OCI-LY1 (cell line): ENCODE data around the gene BNIP3.

Experiments used
- EZH2 ChIP-seq: fragments of 200-600 bp; sonication (generic), shearing (Covaris generic); IDR thresholded peaks from 2 replicates; pipeline ENCODE4 v1.8.0; 2017; ENCODE audit warnings: borderline replicate concordance, mixed run types, mild to moderate bottlenecking, antibody characterized with exemption, low read length, moderate library complexity, mixed read lengths
- TF ChIP-seq, protein P1 (sequence below): fragments of 200-600 bp; sonication (generic), shearing (Covaris generic); IDR thresholded peaks from 2 replicates; pipeline ENCODE4 v1.5.1; 2017; ENCODE audit warnings: mild to moderate bottlenecking, antibody characterized with exemption, low read length, moderate library complexity, mixed read lengths

DNA sequence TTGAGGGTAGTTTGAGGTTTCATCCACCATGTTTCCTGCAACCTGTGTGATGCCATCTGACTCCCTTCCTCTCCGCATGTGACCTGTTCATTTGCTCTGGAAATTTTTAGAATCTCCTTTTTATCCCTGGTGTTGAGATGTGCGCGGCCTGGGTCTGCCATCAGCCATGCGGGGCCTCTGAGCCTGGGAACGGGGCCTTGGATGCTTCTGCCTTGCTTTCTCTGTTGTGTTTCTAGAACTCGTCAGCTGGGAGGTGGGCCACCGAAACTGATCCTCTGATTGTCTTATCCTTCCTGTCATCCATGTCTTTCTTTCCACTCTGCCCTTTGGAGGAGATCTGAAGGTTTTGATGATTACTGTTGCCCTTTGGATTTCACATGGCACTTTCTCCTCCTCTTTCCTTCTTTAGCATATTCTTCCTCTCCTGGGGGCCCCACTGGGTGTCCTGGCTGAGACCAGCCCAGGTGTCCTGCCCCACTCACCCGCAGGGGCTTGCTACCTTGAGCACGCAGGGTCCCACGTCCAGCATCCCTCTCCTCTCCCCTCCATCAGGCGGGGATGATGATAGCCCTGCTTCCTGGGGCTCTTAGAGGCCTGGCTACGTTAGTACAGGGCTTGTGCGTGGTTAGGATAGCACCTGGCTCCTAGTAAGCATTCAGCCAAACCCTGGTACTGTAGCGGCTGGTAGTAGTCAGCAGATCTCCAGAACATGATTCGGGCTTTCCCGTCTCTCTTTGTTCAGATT is 51.0 kb downstream of the BNIP3 start:
- TF ChIP-seq, protein P1, sequence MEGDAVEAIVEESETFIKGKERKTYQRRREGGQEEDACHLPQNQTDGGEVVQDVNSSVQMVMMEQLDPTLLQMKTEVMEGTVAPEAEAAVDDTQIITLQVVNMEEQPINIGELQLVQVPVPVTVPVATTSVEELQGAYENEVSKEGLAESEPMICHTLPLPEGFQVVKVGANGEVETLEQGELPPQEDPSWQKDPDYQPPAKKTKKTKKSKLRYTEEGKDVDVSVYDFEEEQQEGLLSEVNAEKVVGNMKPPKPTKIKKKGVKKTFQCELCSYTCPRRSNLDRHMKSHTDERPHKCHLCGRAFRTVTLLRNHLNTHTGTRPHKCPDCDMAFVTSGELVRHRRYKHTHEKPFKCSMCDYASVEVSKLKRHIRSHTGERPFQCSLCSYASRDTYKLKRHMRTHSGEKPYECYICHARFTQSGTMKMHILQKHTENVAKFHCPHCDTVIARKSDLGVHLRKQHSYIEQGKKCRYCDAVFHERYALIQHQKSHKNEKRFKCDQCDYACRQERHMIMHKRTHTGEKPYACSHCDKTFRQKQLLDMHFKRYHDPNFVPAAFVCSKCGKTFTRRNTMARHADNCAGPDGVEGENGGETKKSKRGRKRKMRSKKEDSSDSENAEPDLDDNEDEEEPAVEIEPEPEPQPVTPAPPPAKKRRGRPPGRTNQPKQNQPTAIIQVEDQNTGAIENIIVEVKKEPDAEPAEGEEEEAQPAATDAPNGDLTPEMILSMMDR = no peak
- TF ChIP-seq EZH2 = no peak
